ENCODE data around the gene YPEL3.

YPEL3 gene

DNA sequence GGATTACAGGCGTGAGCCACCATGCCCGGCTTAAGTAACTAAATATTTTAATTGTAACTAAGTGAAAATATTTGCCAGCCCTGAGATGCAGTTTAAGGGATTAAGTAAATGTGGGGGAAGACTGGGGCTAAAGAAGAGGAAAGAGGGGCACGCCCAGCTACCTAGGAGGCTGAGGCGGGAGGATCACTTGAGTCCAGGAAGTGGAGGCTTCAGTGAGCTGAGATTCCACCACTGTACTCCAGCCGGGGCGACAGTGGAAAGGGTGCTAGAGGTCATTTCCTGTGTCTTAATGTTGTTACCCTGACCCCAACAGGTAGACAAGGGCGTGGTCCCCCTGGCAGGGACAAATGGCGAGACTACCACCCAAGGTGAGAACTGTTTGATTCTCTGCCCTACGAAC is 27.7 kb downstream of the YPEL3 start:
- DNase-seq = no peak

DNA sequence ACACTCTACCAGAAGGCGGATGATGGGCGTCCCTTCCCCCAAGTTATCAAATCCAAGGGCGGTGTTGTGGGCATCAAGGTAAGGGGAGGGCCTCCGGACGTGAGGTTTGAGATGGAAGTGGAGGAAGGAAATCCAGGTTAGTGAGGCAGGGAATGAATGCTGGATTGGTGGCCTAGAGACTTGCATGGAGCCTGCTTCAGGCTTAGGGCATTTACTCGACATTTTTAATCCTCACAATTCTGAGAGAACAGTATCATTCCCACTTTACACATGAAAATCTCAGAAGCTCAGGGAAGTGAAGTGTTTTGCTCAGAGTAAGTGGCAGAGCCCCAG is 28.5 kb downstream of the YPEL3 start:
- DNase-seq = no peak

DNA sequence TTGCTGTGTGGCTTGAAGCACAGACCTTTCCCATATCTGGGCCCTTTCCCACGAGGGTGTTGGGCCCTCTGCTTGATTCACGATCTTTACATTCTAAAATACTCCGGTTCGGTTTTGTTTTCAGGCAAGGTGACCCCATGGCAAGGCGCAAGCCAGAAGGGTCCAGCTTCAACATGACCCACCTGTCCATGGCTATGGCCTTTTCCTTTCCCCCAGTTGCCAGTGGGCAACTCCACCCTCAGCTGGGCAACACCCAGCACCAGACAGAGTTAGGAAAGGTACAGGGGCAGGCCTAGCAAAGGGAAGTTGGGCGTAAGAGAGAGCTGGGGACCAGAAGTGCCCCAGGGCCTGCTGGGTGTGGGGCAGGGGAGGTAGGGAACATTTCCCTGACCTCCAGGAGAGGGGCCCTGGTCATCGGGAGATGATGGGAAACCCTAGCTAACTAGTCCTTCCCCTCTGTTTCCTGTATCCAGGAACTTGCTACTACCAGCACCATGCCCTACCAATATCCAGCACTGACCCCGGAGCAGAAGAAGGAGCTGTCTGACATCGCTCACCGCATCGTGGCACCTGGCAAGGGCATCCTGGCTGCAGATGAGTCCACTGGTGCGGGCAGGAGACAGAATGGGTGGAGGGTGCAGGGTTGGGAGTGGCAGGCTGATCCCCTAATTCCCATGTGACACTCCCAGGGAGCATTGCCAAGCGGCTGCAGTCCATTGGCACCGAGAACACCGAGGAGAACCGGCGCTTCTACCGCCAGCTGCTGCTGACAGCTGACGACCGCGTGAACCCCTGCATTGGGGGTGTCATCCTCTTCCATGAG is 29.0 kb downstream of the YPEL3 start:
- no peak for DNase-seq

DNA sequence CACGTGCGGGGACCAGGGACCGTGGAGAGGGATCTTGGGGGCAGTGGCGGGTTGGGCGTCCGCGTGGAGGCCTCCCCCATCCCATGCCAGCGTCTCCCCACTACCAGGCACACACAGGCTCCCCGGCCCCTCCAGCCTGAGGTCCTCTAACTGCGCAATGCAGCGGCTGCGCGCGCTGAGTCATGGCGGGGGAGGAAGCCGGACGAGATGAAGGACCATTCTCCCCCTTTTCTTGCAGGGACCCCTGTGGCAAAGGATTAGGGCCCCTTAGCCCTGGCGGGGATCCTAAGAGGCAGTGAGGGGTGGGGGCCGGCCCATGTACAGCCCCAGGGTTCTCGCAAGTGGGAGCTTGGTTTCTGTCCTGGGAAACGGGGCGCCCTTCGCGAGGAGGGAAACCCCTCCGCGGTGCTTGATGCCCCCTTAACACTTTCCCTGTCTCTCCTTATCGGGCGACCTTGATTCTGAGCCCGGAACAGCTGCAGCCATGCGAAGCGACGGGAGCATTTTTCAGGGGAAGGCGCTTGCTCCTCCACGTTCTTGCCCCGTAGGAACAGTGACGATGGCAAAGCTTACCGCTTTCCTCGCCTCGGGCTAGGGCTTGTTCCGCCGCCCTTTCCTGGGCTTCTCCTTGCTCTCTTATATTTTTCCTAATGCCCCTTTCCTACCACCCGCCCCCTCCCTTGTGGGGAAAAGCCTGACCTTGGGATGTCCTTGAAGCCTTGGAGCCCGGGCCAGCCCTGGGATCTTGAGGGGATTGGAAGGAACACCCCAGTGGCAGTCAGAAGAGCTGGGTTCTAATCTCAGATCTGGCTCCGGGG is 29.9 kb downstream of the YPEL3 start:
- no peak for DNase-seq

DNA sequence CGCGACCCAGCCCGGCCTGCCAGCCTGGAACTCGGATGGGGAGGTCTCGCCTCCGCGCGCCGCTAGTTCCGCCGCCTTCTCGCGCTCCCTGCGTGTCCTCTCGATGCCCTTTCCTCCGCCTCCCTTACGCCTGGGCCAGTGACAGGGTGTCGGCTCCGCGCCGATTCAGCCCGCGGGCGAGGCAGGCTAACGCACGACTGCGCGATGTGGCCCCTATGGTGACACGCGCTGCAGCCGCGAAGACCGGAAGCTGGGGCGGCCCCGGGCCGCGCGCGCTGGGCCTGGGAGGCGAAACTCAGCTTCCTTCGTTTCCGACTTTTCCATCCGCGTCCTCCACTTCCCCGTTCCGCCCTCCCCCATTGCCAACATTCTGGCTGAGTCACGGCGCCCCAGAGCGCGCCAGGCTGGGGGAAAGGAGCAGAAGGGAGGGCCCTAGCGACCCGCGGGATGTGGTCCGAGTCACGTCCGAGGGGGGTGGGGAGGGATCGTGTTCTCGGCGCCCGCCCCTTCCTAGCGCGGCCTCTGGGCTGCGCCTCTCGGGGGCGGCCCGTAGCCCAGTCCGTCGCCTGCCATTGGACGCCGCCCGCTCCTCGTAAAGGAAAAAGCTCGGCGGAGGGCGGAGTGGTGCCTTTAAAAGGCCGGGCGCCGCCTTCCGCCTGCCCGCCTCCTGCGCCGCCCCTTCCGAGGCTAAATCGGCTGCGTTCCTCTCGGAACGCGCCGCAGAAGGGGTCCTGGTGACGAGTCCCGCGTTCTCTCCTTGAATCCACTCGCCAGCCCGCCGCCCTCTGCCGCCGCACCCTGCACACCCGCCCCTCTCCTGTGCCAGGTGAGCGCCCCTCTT is 30.7 kb downstream of the YPEL3 start, which contains the start of gene ALDOA:
TSS of gene ALDOA (plus strand) at position 659 of the 841 bp plus-strand sequence. CDS start 1,138 bp downstream, outside the sequence.
- DNase-seq = peak; percentile 99

DNA sequence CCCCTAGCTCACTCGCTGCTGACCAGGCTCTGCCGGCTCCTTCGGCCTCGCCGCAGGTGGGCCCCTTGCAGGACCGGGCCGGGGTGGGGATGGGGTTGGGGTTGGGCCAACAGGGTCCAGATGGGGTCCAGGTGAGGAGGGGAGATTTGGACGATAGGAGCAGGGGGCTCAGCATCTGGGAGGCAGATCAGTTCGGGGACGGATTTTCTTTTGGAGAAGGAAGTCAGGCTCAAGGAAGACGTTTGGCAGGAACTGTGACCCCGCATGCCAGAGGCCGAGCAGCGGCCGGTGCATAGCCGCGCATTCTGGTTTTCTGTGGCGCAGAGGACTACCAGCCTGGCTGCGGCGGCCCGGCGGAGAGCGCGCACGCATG is 31.3 kb downstream of the YPEL3 start:
- DNase-seq = no peak

DNA sequence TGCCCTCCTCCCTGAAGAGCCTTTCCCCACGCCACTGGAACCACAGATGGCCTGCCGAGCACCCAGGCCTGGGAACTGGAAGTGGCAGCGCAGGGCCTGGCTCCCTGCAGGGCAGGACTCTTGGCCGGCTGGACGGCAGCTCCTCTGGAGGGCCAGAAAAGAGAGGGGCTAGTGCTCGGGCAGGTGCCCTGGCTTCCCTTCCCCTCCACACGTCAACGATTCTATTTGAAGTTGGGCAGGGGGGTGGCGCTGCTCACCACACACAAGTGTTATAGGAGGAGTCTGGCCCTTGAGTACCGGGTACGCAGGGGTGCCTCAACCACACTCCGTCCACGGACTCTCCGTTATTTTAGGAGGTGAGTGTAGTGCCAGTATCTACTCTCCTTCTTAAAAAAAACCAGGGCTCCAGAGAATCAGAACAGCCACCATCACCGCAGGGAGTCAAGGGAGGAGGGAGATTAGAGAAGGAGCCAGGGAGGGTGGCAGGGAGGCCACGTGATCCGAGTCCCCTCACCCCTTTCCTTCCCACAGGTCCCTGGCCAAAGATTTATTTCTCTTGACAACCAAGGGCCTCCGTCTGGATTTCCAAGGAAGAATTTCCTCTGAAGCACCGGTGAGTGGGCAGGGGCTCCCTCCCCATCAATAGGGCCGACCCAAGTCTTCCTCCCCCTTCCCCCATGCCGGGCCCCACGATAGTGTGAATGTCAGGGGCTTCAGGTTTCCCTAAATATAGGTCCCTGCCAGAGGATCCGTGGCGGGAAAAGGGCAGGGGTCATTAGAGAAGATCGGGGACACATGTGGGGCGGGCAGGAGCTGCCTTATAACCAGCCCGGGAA is 31.9 kb downstream of the YPEL3 start:
- DNase-seq = peak; percentile 73

DNA sequence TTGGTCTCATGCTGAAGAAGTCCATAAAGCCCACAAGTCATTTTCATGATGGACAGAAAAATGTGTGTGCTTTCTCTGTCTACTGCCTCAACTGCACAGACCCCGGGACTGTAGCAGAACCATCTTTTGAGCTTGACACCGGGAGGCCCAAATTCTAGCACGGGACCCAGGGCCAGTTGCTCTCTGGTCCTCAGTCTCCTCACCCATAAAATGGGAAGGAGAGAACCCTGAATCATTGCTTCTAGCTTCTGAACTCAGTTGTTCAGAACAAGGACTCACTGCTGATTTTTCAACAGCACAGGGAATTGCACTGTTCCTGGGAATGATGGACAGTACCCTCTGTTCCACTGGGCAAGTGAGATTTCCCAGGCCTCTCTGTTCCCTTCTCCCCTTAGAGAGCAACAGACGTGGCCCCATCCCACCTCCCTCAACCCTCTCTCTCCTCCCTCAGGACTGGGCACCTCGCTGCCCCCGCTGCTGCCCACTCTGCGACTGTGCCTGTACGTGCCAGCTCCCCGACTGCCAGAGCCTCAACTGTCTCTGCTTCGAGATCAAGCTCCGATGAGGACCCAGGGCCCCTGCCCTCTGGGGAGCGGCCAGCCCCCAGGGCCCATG is 32.6 kb downstream of the YPEL3 start:
- no peak for DNase-seq

DNA sequence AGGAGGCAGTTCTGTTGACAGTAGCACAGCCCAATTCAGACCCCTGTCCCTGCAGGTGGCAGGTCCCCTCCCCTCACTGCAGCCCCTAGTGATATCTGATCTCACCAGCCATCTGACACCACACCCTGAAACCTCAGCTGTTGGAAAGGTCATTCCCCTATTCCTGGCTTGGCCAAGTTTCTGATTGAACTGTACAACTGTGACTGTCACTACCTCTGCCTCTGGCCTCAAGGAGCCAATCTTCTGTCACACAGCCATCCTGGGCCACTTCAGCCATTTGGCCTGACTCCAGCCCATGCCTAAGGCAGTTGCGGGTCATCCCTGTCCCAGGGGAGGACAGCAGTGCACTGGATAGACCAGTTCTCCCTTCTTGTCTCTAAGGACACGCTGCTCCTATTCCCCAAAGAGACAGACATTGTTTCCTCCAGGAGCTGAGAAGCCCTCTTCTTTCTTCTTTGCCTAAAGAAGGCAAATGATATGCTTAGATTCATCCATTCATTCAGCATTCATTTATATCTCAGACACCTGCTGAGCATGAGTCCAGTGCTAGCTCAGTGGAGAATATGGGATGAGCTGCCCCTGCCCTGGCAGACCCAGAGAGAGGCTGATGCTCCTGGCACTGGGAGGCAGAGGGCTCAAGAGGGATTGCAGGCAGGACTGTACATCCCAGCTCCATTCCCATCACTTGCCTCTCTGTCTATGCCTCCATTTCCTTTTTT is 35.0 kb downstream of the YPEL3 start:
- DNase-seq = peak; percentile 57

DNA sequence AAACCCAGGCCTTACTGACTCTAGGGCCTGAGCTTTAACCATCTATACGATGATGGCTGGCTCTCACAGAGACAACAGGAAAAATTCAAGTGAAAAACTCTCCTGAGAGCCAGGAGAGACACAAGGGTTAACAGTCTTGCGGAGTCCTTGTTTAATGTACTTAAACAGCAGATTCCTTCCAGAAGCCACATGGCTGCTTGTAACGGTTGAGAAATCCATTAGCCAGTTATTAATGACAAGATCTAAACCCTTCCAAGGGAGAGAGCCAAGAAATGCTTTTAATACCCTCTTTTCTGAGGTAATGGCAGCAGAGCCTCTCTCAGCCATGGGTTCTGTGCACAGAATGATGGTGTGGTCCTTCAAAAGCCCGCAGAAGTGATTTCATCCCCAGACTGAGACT is 35.7 kb downstream of the YPEL3 start:
- DNase-seq = no peak

DNA sequence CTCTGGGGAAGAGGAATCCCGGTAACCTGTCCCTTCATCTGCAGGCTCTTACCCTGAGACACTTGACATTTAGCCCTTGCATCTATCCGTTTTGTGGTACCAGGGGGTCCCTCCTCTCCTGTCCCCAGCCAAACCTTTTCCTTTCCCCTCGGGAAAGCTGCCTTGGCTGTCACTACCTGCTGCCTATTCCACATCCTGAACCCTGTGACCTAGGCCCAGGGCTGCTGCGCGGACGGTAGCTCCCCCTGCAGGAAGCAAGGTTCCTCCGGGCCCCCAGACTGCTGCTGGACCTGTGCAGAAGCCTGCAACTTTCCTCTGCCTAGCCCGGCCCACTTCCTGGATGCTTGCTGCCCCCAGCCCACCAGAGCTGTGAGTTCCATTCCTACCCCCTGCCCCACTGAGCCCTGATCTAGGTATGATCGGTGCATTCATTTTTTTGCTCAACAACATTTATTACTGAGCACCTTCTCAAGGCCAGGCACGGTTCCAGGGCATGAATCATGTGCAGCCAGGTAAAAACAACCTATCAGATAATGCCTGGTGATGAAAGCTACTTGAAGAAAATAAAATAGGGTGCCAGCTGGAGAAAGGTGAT is 41.0 kb downstream of the YPEL3 start:
- no peak for DNase-seq

DNA sequence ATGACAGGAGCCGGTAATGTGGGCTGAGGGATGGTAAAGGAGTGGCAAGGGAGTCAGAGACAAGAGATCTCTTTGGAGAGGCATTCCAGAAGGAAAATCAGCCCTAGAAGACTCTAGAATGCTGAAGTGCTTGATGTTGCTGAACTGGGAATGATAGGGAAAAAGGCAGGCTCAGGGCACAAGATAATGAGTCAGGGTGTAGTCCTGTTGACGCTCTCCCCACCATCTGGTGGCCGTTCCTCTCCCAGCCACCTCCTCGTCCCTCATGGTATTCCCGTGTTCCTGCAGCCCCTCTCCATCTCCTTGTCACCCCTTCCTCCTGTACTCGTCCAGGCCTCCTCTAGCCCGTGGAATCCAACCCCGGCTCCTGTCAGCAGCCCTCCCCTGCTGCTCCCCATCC is 41.6 kb downstream of the YPEL3 start:
- no peak for DNase-seq

DNA sequence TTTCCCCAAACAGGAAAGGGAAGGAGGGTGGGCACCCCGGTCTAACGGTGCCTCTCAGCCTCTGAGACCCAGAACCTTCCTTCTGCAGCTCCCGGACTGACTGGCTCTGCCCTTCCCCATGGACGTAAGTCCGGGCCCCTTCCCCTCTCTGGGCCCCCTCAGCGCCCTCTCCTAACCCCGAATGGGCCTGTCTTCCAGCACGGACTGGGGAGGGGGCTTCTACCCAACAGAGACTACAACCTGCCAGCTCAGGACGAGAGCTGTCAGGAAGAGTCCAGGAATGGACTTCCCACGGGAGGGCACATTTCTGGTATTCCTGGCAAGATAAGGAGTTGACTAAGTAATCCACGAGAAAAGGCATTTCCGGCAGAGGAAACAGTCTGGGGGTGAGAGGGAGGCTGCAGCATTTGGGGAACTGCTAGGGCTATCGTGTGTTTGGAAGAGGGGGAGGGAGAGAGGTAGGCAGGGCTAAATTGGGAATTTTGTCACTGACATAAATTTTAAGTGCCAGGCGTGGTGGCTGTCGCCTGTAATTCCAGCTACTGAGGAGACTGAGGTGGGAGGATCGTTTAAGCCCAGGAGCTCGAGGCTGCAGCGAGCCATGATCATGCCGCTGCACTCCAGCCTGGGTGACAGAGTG is 42.5 kb downstream of the YPEL3 start:
- DNase-seq = no peak

DNA sequence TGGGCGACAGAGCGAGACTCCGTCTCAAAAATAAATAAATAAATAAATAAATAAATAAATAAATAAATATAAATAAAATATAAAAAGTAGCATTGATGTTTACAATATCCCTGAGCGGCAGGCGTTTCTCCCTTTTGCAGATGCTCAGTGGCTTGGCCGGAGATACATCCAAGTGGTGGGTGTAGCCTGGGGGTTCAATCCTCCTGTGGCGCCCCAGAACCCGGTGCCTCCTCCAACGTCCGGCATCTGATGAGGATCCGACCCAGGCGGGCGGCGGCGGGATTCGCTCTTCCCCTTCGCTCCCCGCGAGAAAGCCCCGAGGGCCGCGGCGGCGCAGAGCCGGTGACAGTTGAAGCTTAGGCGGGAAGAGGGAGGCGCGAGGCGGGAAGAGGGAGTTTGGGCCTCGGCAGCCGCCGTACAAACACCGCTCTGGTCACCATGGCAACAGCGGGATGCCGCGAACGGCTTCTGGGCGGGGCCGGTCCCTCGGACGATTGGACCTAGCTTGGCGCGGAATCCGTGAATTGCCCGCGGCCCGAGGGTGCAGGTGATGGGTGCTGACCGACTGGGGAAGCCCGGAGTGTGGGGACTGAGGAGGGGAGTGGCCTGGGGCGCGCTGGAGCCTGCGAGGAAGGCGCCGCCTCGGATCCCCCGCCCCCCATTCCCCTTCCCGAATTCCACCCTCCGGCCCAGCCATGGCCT is 43.2 kb downstream of the YPEL3 start:
- peak; percentile 96 for DNase-seq

DNA sequence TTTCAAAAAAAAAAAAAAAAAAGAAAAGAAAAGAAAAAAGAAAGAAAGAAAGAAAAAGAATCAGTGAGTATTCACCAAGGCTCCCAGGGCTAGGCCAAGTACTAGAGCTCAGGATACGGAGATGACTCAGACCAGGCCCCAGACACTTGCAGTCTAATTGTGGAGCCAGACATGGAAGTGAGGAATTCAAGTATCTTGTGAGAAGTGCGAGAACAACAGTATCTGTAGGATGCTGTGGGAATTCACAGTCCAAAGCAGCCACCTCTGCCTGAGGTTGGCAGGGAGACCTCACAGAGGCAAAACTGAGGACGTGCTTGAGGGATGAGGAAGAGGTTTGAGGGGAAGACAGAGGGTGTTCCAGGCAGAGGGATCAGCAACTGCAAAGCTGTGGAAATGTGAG is 44.5 kb downstream of the YPEL3 start:
- no peak for DNase-seq

DNA sequence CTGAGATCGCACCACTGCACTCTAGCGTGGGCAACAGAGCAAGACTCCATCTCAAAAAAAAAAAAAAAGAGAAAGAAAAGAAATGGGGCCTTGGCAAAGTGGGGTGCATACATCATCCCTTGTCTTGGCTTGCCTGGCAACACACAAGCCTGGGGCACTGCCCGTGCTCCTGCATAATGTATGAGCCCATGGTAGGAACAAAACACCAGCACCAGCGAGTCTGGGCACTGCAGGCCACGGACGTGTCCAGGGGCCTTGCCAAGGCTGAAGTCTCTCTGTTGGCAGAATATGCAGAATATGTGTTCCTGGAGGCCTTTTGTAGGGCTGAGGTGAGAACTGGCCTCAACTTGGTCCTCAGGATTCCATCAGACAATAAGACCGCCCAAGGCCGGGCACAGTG is 46.1 kb downstream of the YPEL3 start:
- no peak for DNase-seq

DNA sequence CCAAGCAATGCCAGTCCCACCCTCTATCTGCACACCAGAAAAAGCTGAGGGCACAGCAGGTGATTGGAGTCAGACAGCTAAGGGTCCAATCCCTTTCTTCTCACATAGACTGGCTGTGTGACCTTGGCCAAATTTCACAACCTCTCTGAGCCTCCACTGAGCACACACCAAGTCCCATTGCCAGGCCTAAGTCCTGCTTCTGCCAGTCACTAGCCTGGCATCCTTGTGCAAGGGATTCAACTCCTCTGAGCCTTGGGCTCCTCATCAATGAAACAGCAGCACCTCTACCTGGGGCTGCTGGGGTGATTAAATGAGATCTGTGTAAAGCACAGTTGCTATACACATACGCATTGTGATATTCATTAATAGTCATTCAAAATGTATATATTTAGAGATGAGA is 49.4 kb downstream of the YPEL3 start:
- no peak for DNase-seq

DNA sequence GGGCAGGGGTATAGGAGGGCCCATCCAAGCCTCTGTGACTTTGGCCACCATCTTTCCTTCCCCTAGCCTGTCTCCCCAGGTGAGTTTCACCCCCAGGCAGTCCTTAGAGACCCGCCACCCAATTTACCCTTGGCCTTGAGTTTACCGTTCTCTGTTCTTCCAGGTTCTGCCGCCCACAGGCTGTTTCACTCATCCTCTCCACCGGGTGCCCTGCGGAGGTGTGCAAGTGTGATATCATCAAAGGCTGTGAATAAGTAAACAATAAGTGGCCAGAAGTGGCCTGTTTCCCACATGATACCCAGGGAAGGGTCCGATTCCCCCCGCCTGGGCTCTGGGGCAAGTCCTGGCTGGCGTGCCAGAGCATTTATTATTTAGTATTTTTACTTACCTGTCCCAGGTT is 49.8 kb downstream of the YPEL3 start:
- no peak for DNase-seq
